Glutamatergic neuron (in vitro differentiated cells): Measurements from ENCODE around the gene PIK3R5. TPM values are rescaled to one million over a fixed set of nuclear protein-coding genes. Genes with fewer than 3 reads are reported as not detected.
A peak's percentile ranks its signal among the peaks of the same experiment; 100 is the strongest.

Experiments
- DNase-seq: peaks from one replicate; pipeline ENCODE4 v3.0.0; 2022
- H3K27ac Mint-ChIP-seq: one replicate; pipeline ENCODE4 v1.8.0; 2020; ENCODE audit warnings: mild to moderate bottlenecking, mixed read lengths, inconsistent platforms; ENCODE audit not compliant: unreplicated experiment
- H3K27me3 Mint-ChIP-seq: one replicate; pipeline ENCODE4 v1.8.0; 2020; ENCODE audit warnings: mild to moderate bottlenecking, moderate library complexity, mixed read lengths, inconsistent platforms; ENCODE audit not compliant: unreplicated experiment
- H3K36me3 Mint-ChIP-seq: one replicate; pipeline ENCODE4 v1.8.0; 2020; ENCODE audit warnings: mild to moderate bottlenecking, mixed read lengths, inconsistent platforms; ENCODE audit not compliant: unreplicated experiment
- H3K4me1 Mint-ChIP-seq: one replicate; pipeline ENCODE4 v1.8.0; 2020; ENCODE audit warnings: mild to moderate bottlenecking, low read depth, mixed read lengths, inconsistent platforms; ENCODE audit not compliant: unreplicated experiment
- H3K4me3 Mint-ChIP-seq: one replicate; pipeline ENCODE4 v1.8.0; 2020; ENCODE audit warnings: mild to moderate bottlenecking, mixed read lengths, inconsistent platforms; ENCODE audit not compliant: unreplicated experiment
- H3K9me3 Mint-ChIP-seq: one replicate; pipeline ENCODE4 v1.8.0; 2020; ENCODE audit warnings: mild to moderate bottlenecking, moderate library complexity, mixed read lengths, inconsistent platforms; ENCODE audit not compliant: unreplicated experiment
- total RNA-seq: library from RNA; stranded (reverse); fragmentation: NEBNext Ultra II Directional; extraction: Animal tissue kit (Norgen Biotek cat#: 25700); gene quantifications from one replicate; pipeline ENCODE4 v1.2.1, GENCODE V29; 2021; ENCODE audit not compliant: unreplicated experiment
- TF ChIP-seq, protein P1 (sequence below): fragments of 200-600 bp; sonication (generic); IDR thresholded peaks from one replicate; pipeline ENCODE4 v1.5.0; 2021; ENCODE audit not compliant: partially characterized antibody, unreplicated experiment

Gene PIK3R5
- total RNA-seq, 1 donor from 2014 or later: not detected

DNA sequence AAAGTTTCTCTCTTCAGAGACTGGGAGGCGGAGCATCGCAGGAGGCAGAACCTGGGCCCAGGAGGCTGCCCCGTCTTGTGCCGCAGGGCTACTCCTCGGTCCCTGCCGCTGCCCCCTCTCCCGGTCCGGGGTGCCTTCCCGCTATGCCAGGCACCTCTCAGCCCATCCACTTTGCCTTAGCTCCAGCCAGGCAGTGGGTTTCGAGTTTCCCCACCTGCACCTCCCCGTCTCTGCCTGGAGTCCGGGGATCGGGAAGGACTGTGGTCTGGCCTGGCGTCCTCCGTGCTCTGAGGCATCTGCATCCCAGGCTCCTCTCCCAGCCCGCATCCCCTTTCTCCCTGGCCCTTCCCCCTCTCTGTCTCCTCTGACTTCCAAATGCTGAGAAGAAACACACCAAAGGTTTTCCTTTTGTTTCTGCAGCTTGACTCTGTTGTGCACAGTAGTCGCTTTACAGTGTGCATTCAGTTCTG, 71.3 kb downstream of the PIK3R5 start:
- Mint-ChIP-seq H3K36me3 (no peaks in the 10 kb centered on the region), H3K9me3 (no peaks in the 10 kb centered on the region), H3K27me3 (peaks cover 6% of the 10 kb centered on the region), H3K4me3 (no peak overlapping the region), H3K27ac (no peak overlapping the region), H3K4me1 (peaks cover 11% of the 10 kb centered on the region)
- TF ChIP-seq, protein P1, sequence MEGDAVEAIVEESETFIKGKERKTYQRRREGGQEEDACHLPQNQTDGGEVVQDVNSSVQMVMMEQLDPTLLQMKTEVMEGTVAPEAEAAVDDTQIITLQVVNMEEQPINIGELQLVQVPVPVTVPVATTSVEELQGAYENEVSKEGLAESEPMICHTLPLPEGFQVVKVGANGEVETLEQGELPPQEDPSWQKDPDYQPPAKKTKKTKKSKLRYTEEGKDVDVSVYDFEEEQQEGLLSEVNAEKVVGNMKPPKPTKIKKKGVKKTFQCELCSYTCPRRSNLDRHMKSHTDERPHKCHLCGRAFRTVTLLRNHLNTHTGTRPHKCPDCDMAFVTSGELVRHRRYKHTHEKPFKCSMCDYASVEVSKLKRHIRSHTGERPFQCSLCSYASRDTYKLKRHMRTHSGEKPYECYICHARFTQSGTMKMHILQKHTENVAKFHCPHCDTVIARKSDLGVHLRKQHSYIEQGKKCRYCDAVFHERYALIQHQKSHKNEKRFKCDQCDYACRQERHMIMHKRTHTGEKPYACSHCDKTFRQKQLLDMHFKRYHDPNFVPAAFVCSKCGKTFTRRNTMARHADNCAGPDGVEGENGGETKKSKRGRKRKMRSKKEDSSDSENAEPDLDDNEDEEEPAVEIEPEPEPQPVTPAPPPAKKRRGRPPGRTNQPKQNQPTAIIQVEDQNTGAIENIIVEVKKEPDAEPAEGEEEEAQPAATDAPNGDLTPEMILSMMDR: no peak
- DNase-seq: peak; percentile 33

DNA sequence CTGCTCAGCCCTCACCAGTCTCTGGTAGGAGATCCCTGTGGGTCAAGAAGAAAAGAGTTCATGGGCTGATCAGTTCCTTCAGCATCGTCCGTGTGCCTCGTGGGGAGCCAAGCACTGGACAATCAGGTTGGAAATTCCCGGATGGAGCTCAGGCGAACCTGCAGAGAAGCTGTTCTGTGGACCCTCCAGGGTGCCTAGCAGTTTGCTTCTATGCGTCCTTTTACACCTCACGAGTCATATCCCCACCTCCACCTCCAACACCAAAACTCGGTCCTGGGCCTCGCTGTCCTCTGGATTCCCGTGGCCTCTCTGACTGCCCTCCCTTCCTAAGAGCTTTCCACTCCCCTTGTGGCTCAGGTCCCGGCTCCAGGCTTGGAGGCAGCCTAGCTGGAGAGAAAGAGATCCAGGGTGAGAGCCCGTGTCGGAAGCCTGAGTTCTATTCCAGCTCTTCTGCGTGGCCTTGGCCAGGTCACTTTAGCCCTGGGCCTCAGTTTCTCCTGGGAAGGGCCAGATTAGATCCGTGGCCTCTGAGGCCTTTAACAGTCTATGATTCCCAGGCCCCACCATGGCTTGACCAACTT, 71.8 kb downstream of the PIK3R5 start:
- Mint-ChIP-seq H3K4me3 (no peak overlapping the region), H3K4me1 (peaks cover 11% of the 10 kb centered on the region), H3K36me3 (no peaks in the 10 kb centered on the region), H3K27ac (no peak overlapping the region), H3K9me3 (no peaks in the 10 kb centered on the region), H3K27me3 (peaks cover 4% of the 10 kb centered on the region)
- DNase-seq: peak; percentile 15
- TF ChIP-seq, protein P1: no peak

DNA sequence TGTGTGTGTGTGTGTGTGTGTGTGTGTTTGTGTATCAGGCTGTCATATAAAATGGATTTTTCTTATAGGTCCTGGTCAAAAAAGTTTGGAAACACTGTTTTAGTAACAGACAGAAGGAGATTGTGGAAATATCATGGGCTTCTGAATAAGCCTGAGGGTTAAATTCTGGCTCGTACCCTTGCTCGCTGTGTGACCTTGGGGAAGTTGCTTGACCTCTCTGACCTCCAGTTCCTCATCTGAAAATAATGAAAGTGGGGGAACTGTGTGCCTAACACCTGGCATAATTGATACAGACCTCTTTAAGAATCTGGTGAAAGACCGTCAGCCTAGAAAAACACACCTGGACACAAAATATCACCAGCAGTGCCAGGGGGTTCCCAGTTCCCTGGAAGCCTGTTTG, 72.4 kb downstream of the PIK3R5 start:
- H3K36me3 Mint-ChIP-seq: no peaks in the 10 kb centered on the region
- H3K27ac Mint-ChIP-seq: no peak overlapping the region
- H3K27me3 Mint-ChIP-seq: peaks cover 4% of the 10 kb centered on the region
- H3K4me1 Mint-ChIP-seq: peaks cover 6% of the 10 kb centered on the region
- no peak for DNase-seq
- no peak overlapping the region for H3K4me3 Mint-ChIP-seq
- no peaks in the 10 kb centered on the region for H3K9me3 Mint-ChIP-seq
- TF ChIP-seq, protein P1: no peak

DNA sequence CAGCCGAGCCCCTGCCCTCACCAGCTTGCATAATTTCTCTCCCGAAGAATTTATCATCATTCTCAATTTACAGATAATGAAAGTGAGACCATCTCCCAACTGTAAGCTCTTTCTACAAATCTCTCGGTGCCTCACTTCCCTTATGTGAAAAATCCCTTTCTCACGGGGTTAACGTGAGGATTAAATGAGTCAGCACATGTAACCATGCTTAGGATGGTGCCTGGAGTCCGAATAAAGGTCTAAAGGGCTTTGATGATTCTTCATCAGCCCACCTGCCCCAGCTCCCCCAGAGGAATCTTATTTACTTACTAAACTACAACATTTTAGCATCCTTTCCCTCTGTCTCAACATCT, 73.2 kb downstream of the PIK3R5 start:
- Mint-ChIP-seq H3K4me1 (peaks cover 4% of the 10 kb centered on the region), H3K4me3 (no peak overlapping the region), H3K9me3 (no peaks in the 10 kb centered on the region), H3K27me3 (peaks cover 4% of the 10 kb centered on the region), H3K27ac (no peak overlapping the region), H3K36me3 (no peaks in the 10 kb centered on the region)
- TF ChIP-seq, protein P1: no peak
- DNase-seq: no peak

DNA sequence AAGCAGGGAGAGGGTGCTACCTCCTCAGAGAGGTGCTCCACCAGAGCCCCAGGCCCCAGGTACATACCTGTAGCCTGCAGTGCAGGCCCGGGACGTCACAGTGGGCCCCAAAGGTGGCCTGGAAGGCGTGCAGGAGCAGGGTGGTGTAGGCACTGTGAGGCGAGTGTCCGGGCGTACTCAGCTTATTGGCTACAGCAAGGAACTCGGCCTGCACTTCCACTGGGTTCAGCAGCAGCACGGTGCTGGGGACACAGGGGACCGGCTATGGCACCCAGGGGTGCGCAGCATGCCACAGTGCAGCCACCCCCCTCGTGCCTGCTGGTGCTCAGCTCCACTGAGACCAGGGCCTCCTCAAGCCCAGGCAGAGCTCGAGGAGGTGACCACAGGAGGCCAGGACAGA, 74.8 kb downstream of the PIK3R5 start:
- TF ChIP-seq, protein P1: no peak
- Mint-ChIP-seq H3K4me3 (no peak overlapping the region), H3K9me3 (no peaks in the 10 kb centered on the region), H3K27me3 (peaks cover 1% of the 10 kb centered on the region), H3K36me3 (no peaks in the 10 kb centered on the region), H3K27ac (no peak overlapping the region), H3K4me1 (peaks cover 4% of the 10 kb centered on the region)
- no peak for DNase-seq
